Karpas-422 (cell line): Measurements from ENCODE around the gene TCP11. TPM values are rescaled to one million over a fixed set of nuclear protein-coding genes. Genes with fewer than 3 reads are reported as not detected.

ENCODE experiments used
- DNase-seq: peaks from one replicate; pipeline ENCODE4 v3.0.0-alpha.2; 2015
- H2AFZ ChIP-seq: fragments of 200-600 bp; sonication (generic); 2 replicates; pipeline ENCODE4 v1.6.1; 2014; ENCODE audit warnings: antibody characterized with exemption, low read length, mixed read lengths
- H3K27ac ChIP-seq: fragments of 200-600 bp; sonication (generic); 2 replicates; pipeline ENCODE4 v1.5.1; 2014; ENCODE audit warnings: mild to moderate bottlenecking, low read length, moderate library complexity
- H3K27me3 ChIP-seq: fragments of 200-600 bp; sonication (generic); 2 replicates; pipeline ENCODE4 v1.6.1; 2014; ENCODE audit warnings: low read length, mixed read lengths
- H3K36me3 ChIP-seq: fragments of 200-600 bp; sonication (generic); 2 replicates; pipeline ENCODE4 v1.6.1; 2014; ENCODE audit warnings: low read length, mixed read lengths; ENCODE audit not compliant: insufficient read depth
- H3K4me1 ChIP-seq: fragments of 200-600 bp; sonication (generic); 2 replicates; pipeline ENCODE4 v1.6.1; 2014; ENCODE audit warnings: mild to moderate bottlenecking, low read length, mixed read lengths
- H3K4me2 ChIP-seq: fragments of 200-600 bp; sonication (generic); 2 replicates; pipeline ENCODE4 v1.6.1; 2014; ENCODE audit warnings: low read length, low read depth, mild to moderate bottlenecking; ENCODE audit not compliant: poor library complexity, severe bottlenecking
- H3K4me3 ChIP-seq: fragments of 200-600 bp; sonication (generic); 2 replicates; pipeline ENCODE4 v1.5.1; 2014; ENCODE audit warnings: mild to moderate bottlenecking, antibody characterized with exemption, low read length, mixed read lengths
- H3K79me2 ChIP-seq: fragments of 200-600 bp; sonication (generic); 2 replicates; pipeline ENCODE4 v1.6.1; 2014; ENCODE audit warnings: mild to moderate bottlenecking, low read length, mixed read lengths
- H3K9ac ChIP-seq: fragments of 200-600 bp; sonication (generic); 2 replicates; pipeline ENCODE4 v1.6.0; 2014; ENCODE audit warnings: low read length
- H3K9me2 ChIP-seq: fragments of 200-600 bp; sonication (generic), shearing (Covaris generic); replicated peaks from 2 replicates; pipeline ENCODE4 v1.6.0; 2014; ENCODE audit warnings: mild to moderate bottlenecking, low read length, moderate library complexity; ENCODE audit not compliant: insufficient read depth
- H3K9me3 ChIP-seq: fragments of 300-700, 200-600 bp; sonication (generic); 2 replicates; pipeline ENCODE4 v1.6.1; 2014; ENCODE audit warnings: low read length, mixed read lengths
- H4K20me1 ChIP-seq: fragments of 200-600 bp; sonication (generic); 2 replicates; pipeline ENCODE4 v1.6.1; 2014; ENCODE audit warnings: mild to moderate bottlenecking, antibody characterized with exemption, low read length, low read depth; ENCODE audit not compliant: insufficient read depth
- total RNA-seq: library from RNA; depleted of rRNA; stranded (reverse); fragments of >200 nt; shearing (Covaris generic); gene quantifications from 2 replicates; pipeline ENCODE4 v1.2.3, GENCODE V29; 2014; ENCODE audit warnings: low replicate concordance

The TCP11 gene
- total RNA-seq, 1 experiment from 2014 or later, result not detected

DNA sequence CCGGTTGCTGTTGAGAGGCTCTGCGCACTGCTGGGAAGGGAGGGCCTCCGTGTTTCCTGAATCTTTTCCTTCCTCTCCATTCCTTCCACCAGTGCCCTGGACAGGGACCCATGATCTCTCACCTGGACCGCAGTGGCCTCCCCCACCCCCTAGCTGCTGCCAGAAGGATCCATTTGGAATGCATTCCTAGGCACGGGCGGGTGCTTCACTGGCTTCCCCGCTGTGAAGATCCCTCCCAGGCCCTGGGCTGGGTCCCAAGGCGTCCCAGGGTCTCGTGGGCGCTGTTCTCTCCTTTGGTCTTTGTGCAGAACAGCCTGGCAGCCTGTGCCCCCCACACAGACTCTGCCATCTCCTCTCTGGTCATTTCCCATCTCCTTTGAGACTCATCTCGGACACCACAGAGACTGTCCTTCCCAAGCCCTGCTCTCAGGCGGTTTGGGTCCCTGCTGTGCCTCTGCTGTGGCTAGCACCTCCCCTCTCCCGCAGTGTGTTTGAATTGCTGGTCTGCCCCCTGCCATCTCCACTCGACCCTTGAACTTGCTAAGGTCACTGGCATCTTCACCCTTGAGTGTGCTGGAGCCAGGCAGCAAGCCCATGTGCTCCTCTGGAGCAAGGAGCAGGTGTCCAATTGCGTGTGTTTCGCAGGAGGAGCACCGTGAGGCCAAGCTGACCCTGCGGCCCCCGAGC is 59.0 kb downstream of the TCP11 start:
- Histone ChIP-seq H3K9me2 (no peaks in the 10 kb centered on the region), H3K4me3 (no peak overlapping the region), H3K9me3 (no peaks in the 10 kb centered on the region), H4K20me1 (no peaks in the 10 kb centered on the region), H3K27ac (no peak overlapping the region), H3K27me3 (no peaks in the 10 kb centered on the region), H3K36me3 (no peaks in the 10 kb centered on the region), H3K4me1 (no peaks in the 10 kb centered on the region), H3K4me2 (no peak overlapping the region), H3K79me2 (no peaks in the 10 kb centered on the region), H3K9ac (no peak overlapping the region), H2AFZ (no peak overlapping the region)
- no peak for DNase-seq

DNA sequence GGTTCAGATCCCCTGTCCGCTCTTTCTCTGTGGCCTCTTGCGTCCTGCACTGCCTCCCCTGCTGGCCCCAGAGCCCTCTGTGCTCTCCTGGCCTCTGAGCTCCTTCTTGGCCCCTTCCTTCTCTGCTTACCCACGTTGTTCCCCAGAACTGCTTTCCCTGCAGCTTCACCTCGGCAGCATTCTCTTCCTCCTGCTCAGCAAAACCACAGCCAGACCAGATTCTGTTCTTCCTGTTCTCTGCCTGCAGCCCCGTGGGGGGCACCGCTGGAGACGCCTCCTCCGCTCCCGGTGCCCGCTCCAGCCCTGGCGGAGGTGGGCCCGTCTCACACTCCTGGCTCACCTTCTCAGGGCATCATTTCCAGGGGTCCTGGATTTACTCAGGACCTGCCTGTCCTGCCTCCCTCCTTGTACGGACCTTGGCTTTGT is 59.7 kb downstream of the TCP11 start:
- H3K4me2 ChIP-seq, result no peak overlapping the region
- H3K27ac ChIP-seq, result no peak overlapping the region
- no peaks in the 10 kb centered on the region for H3K9me3 ChIP-seq
- no peaks in the 10 kb centered on the region for H3K9me2 ChIP-seq
- H3K4me3 ChIP-seq, result no peak overlapping the region
- H4K20me1 ChIP-seq, result no peaks in the 10 kb centered on the region
- no peak overlapping the region for H3K9ac ChIP-seq
- H3K27me3 ChIP-seq, result no peaks in the 10 kb centered on the region
- H2AFZ ChIP-seq, result no peak overlapping the region
- H3K4me1 ChIP-seq, result no peaks in the 10 kb centered on the region
- H3K79me2 ChIP-seq, result no peaks in the 10 kb centered on the region
- no peaks in the 10 kb centered on the region for H3K36me3 ChIP-seq
- DNase-seq, result no peak

DNA sequence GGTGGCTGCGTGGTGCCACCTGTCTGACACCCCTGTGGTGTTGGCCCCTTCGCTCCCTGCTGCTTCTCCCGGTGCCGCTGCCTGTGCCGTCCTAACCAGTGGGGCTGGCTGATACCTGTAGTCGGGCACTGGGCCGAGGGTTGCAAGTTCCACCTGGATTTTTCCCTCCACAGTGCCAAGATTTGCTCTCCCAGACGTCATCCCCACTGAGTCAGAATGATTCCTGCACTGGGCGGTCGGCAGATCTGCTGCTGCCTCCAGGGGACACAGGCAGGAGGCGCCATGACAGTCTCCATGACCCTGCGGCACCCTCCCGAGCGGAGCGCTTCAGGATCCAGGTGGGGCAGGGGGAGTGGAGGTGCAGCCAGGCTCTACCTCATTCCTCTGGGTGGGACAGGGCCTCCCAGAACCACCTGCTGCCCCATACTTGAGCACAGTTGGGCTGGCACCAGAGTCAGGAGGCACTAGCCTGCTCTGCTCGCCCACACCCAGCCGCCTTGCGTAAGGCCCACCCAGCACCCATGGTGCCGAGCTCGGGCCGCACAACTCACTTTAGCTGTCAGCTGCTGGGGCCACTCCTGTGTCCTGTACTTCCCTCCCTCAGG is 60.2 kb downstream of the TCP11 start:
- Histone ChIP-seq H3K9ac (no peak overlapping the region), H3K4me3 (no peak overlapping the region), H3K27me3 (no peaks in the 10 kb centered on the region), H3K4me2 (no peak overlapping the region), H3K4me1 (no peaks in the 10 kb centered on the region), H3K9me3 (no peaks in the 10 kb centered on the region), H3K27ac (no peak overlapping the region), H3K79me2 (no peaks in the 10 kb centered on the region), H4K20me1 (no peaks in the 10 kb centered on the region), H3K36me3 (no peaks in the 10 kb centered on the region), H3K9me2 (no peaks in the 10 kb centered on the region), H2AFZ (no peak overlapping the region)
- no peak for DNase-seq

DNA sequence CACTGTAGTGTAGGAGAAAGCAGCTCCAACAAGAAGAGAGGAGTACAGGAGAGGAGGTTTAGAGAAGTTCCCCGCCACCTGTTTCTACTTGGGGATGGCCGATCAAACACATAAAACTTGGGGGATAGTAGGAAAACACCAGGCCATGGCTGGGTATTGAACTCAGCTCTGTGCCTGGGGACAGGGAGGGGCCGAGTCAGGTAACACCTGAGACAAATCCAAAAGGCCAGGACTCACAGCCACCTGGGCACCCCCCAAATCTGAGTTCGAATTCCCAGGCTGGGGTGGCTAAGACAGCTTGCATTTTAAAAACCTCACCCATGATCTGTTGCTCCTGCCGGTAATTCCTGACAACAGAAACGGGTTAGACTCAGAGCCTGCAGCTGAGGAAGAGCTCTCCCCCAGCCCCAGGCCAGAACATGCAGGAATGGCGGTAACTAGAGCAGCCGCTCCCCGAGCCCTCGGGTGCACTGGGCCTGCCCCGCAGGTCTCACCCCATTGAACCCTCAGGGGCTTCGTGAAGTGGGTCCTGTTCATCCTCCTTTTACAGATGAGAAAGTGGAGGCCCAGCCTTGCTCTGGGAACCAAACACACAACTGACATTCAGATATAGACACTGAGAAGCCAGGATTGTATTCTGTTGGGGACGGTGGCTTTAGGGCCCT is 61.0 kb downstream of the TCP11 start:
- H3K9me2 ChIP-seq, result no peaks in the 10 kb centered on the region

DNA sequence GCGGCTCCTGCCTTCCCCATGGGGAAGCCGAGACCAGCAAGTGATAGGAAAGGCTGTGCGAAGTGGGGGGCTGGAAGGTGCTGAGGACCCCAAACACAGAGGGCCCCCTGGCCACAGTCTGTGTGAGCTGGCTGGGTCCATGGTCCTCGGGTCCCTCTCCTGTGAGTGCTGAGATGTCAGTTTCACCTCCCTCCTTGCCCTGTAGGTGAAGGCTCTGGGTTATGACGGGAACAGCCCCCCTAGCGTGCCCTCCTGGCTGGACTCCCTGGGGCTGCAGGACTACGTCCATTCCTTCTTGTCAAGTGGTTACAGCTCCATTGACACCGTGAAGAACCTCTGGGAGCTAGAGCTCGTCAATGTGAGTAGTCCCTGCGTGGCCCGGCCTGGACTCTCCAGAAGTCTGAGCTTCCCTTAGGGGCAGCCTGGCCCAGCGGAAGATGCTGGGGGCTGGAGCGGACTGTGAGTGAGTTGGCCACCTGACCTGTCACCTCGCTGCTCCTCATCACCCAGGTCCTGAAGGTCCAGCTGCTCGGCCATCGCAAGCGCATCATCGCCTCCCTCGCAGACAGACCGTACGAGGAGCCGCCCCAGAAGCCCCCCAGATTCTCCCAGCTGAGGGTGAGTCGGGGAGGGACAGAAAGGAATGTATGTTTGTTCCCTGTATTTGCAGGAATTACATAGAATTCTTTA is 61.7 kb downstream of the TCP11 start:
- Histone ChIP-seq H3K36me3 (no peaks in the 10 kb centered on the region), H3K79me2 (no peaks in the 10 kb centered on the region), H2AFZ (no peak overlapping the region), H3K4me3 (no peak overlapping the region), H3K9me2 (no peaks in the 10 kb centered on the region), H3K9me3 (no peaks in the 10 kb centered on the region), H3K27ac (no peak overlapping the region), H3K9ac (no peak overlapping the region), H4K20me1 (no peaks in the 10 kb centered on the region), H3K4me1 (no peaks in the 10 kb centered on the region), H3K4me2 (no peak overlapping the region), H3K27me3 (no peaks in the 10 kb centered on the region)
- no peak for DNase-seq

More for the DNA sequence above, 61.0 kb downstream of the TCP11 start:
- Histone ChIP-seq H3K4me2 (no peak overlapping the region), H2AFZ (no peak overlapping the region), H4K20me1 (no peaks in the 10 kb centered on the region), H3K79me2 (no peaks in the 10 kb centered on the region), H3K9me3 (no peaks in the 10 kb centered on the region), H3K27ac (no peak overlapping the region), H3K9ac (no peak overlapping the region), H3K4me3 (no peak overlapping the region), H3K36me3 (no peaks in the 10 kb centered on the region), H3K27me3 (no peaks in the 10 kb centered on the region), H3K4me1 (no peaks in the 10 kb centered on the region)
- DNase-seq, result no peak

DNA sequence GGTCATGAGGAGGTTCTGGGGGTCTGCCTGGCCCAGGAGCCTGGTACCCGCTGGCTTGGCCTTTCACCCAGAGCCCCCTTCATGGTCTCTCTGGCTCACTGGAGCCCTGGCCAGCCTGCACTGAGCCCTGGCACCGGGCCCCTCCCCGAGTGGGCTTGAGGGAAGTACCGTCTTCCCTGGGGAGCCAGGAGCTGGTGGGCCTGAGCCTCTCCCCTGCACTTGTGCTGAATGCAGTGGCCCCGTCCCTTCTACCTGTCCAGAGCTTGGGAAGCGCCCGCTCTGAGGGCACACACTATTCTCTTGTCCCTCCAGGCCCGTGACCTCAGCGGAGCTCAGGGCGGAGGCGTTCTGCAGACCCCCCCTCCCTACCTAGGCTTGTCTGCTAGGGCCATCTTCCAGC is 62.2 kb downstream of the TCP11 start:
- H3K4me2 ChIP-seq, result no peak overlapping the region
- no peak overlapping the region for H3K27ac ChIP-seq
- no peaks in the 10 kb centered on the region for H3K9me3 ChIP-seq
- H3K9ac ChIP-seq, result no peak overlapping the region
- H3K79me2 ChIP-seq, result no peaks in the 10 kb centered on the region
- H3K4me1 ChIP-seq, result no peaks in the 10 kb centered on the region
- no peak for DNase-seq
- no peak overlapping the region for H3K4me3 ChIP-seq
- H3K27me3 ChIP-seq, result no peaks in the 10 kb centered on the region
- H3K9me2 ChIP-seq, result no peaks in the 10 kb centered on the region
- H4K20me1 ChIP-seq, result no peaks in the 10 kb centered on the region
- no peaks in the 10 kb centered on the region for H3K36me3 ChIP-seq
- no peak overlapping the region for H2AFZ ChIP-seq

DNA sequence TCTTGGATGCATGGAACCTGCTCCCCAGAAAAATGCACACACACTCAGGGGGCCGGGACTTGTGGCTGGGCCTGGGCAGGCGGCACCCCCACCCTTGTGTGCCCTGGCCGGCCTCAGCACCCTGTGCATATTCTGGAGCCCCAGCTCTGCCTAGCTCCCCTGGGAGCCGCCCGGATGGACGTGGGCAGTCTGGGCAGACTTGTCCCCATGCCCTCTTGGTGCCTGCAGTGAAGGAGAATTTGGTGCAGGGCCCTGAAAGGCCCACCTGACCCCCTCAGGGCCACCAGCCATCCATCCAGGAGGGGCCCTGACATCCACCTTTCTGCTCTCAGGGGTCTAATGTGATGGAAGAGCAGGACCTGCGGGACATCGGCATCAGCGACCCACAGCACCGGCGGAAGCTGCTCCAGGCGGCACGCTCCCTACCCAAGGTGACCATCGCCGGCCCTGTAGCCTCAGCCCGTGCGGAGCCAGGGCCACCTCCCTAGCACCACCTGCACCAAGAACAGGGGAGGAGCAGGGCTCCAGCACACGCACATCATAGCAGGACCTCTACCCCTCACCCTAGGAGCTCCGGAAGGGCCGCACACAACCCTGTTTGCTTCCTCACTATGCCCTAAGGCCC is 62.8 kb downstream of the TCP11 start:
- Histone ChIP-seq H2AFZ (no peak overlapping the region), H3K9ac (no peak overlapping the region), H3K4me3 (no peak overlapping the region), H3K27ac (no peak overlapping the region), H3K79me2 (no peaks in the 10 kb centered on the region), H3K27me3 (no peaks in the 10 kb centered on the region), H3K9me2 (no peaks in the 10 kb centered on the region), H3K9me3 (no peaks in the 10 kb centered on the region), H4K20me1 (no peaks in the 10 kb centered on the region), H3K4me1 (no peaks in the 10 kb centered on the region), H3K36me3 (no peaks in the 10 kb centered on the region), H3K4me2 (no peak overlapping the region)
- DNase-seq, result no peak

DNA sequence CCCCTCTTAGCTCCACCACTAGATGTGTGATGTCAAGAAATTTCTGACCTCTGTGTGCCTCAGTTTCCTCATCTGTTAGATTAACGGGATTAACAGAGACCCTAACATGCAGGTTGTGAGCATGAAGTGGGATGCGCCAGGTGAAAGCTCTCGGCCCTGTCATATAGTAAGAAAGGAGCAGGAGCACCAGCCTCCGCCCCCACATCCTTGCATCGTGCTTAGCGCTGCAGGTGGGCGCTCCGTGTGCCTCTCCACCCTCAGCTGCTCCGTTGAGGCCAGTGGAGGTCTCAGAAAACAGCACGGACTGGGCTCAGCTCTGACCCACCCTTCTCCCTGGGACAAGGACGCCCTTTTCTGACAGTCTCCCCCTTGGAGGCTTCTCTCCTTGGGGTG is 63.4 kb downstream of the TCP11 start:
- DNase-seq, result no peak
- Histone ChIP-seq H3K79me2 (no peaks in the 10 kb centered on the region), H3K36me3 (no peaks in the 10 kb centered on the region), H3K9me2 (no peaks in the 10 kb centered on the region), H3K4me2 (no peak overlapping the region), H3K9ac (no peak overlapping the region), H3K4me3 (no peak overlapping the region), H3K27me3 (no peaks in the 10 kb centered on the region), H3K4me1 (no peaks in the 10 kb centered on the region), H3K27ac (no peak overlapping the region), H2AFZ (no peak overlapping the region), H3K9me3 (no peaks in the 10 kb centered on the region), H4K20me1 (no peaks in the 10 kb centered on the region)
